OCI-LY1 (cell line): ENCODE results near the gene ANKLE2.

ENCODE experiments used
- H2AFZ ChIP-seq: fragments of 200-600 bp; sonication (generic), shearing (Covaris generic); 2 replicates; pipeline ENCODE4 v1.6.0; 2014; ENCODE audit warnings: antibody characterized with exemption, mild to moderate bottlenecking, low read length
- H3F3A ChIP-seq: fragments of 200-600 bp; sonication (generic), shearing (Covaris generic); 2 replicates; pipeline ENCODE4 v1.6.0; 2014; ENCODE audit warnings: mild to moderate bottlenecking, antibody characterized with exemption, low read length, moderate library complexity; ENCODE audit not compliant: insufficient read depth
- H3K27ac ChIP-seq: fragments of 200-600 bp; sonication (generic); 2 replicates; pipeline ENCODE4 v1.5.1; 2014; ENCODE audit warnings: low read length, mixed run types, mild to moderate bottlenecking, low read depth; ENCODE audit not compliant: poor library complexity, severe bottlenecking
- H3K27me3 ChIP-seq: fragments of 200-600 bp; sonication (generic); 2 replicates; pipeline ENCODE4 v1.6.0; 2014; ENCODE audit warnings: antibody characterized with exemption, mild to moderate bottlenecking, low read length, moderate library complexity; ENCODE audit not compliant: insufficient read depth
- H3K36me3 ChIP-seq: fragments of 200-600 bp; sonication (generic); 2 replicates; pipeline ENCODE4 v1.6.1; 2014; ENCODE audit warnings: mild to moderate bottlenecking, antibody characterized with exemption, low read length, moderate library complexity, mixed read lengths; ENCODE audit not compliant: insufficient read depth
- H3K4me1 ChIP-seq: fragments of 200-600 bp; sonication (generic); 2 replicates; pipeline ENCODE4 v1.5.1; 2014; ENCODE audit warnings: mild to moderate bottlenecking, low read length, moderate library complexity; ENCODE audit not compliant: insufficient read depth, severe bottlenecking
- H3K4me2 ChIP-seq: fragments of 200-600 bp; sonication (generic), shearing (Covaris generic); 2 replicates; pipeline ENCODE4 v1.6.1; 2014; ENCODE audit warnings: low read length
- H3K4me3 ChIP-seq: fragments of 200-600 bp; sonication (generic); 2 replicates; pipeline ENCODE4 v1.5.1; 2014; ENCODE audit warnings: low read length, low read depth, mild to moderate bottlenecking, mixed read lengths; ENCODE audit not compliant: poor library complexity, severe bottlenecking
- H3K79me2 ChIP-seq: fragments of 200-600 bp; shearing (Covaris generic); 2 replicates; pipeline ENCODE4 v1.6.1; 2016; ENCODE audit warnings: mixed run types, low read length, mixed read lengths; ENCODE audit not compliant: insufficient read depth
- H3K9ac ChIP-seq: fragments of 200-600 bp; sonication (generic), shearing (Covaris generic); 2 replicates; pipeline ENCODE4 v1.6.1; 2014; ENCODE audit warnings: mild to moderate bottlenecking, low read length, mixed read lengths
- H3K9me2 ChIP-seq: fragments of 200-600 bp; sonication (generic), shearing (Covaris generic); 2 replicates; pipeline ENCODE4 v1.6.1; 2014; ENCODE audit warnings: low read depth, mild to moderate bottlenecking, low read length, mixed read lengths
- H3K9me3 ChIP-seq: fragments of 200-600 bp; shearing (Covaris generic); 2 replicates; pipeline ENCODE4 v1.6.1; 2014; ENCODE audit warnings: low read length, mixed read lengths
- H4K20me1 ChIP-seq: fragments of 200-600 bp; sonication (generic), shearing (Covaris generic); 2 replicates; pipeline ENCODE4 v1.6.0; 2016; ENCODE audit warnings: mild to moderate bottlenecking, low read length; ENCODE audit not compliant: insufficient read depth
- CTCF ChIP-seq: fragments of 200-600 bp; sonication (generic), shearing (Covaris generic); IDR thresholded peaks from 2 replicates; pipeline ENCODE4 v1.5.1; 2017; ENCODE audit warnings: mild to moderate bottlenecking, antibody characterized with exemption, low read length, moderate library complexity, mixed read lengths
- EZH2 ChIP-seq: fragments of 200-600 bp; sonication (generic), shearing (Covaris generic); IDR thresholded peaks from 2 replicates; pipeline ENCODE4 v1.8.0; 2017; ENCODE audit warnings: borderline replicate concordance, mixed run types, mild to moderate bottlenecking, antibody characterized with exemption, low read length, moderate library complexity, mixed read lengths

The ANKLE2 gene

DNA sequence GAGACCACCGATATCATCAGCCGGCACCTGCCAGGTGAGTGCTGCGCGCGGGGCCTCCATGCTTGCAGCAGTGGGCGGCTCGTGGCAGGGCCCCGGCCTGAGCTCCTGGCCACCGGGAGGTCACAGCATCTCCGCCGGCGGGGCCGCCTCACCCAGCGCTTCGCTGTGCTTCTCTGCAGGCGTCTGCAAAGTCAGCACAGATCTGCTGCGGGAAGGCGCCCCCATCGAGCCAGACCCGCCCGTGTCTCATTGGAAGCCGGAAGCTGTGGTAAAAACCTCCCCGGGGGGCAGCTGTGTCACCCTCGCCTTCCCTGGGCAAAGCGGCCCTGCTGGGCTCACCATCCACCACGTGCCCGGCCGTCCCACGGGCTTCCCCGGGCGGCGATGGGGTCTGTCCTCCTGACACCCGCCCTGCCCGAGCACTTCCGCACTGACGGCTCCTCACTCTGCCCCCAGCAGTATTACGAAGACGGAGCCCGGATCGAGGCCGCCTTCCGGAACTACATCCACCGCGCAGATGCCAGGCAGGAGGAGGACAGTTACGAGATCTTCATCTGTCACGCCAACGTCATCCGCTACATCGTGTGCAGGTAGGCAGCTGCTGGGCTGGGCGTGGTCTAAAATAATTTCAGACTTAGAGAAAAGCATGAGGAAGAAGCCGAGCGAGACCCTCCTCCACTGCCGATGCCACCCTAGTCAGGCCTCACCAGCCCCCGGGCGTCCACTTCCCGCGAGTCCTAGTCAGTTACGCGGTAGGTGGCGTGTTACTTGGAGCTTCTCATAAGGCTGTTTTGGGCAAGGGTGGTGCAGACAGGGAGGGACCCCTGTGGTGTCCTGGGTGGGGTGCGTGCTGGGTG is 43.9 kb downstream of the ANKLE2 start:
- Histone ChIP-seq H3K4me3 (no peak overlapping the region), H3K27me3 (no peaks in the 10 kb centered on the region), H3K79me2 (peaks cover 21% of the 10 kb centered on the region), H4K20me1 (no peaks in the 10 kb centered on the region), H3F3A (0 out of 2 replicates have a peak, but pooled peaks cover 3% of the 10 kb centered on the region), H3K4me2 (no peak overlapping the region), H3K9ac (no peak overlapping the region), H3K9me2 (no peaks in the 10 kb centered on the region), H3K36me3 (peaks cover 89% of the 10 kb centered on the region), H3K27ac (no peak overlapping the region), H3K9me3 (no peaks in the 10 kb centered on the region), H2AFZ (no peak overlapping the region), H3K4me1 (no peaks in the 10 kb centered on the region)
- TF ChIP-seq CTCF = no peak
- TF ChIP-seq EZH2 = no peak

DNA sequence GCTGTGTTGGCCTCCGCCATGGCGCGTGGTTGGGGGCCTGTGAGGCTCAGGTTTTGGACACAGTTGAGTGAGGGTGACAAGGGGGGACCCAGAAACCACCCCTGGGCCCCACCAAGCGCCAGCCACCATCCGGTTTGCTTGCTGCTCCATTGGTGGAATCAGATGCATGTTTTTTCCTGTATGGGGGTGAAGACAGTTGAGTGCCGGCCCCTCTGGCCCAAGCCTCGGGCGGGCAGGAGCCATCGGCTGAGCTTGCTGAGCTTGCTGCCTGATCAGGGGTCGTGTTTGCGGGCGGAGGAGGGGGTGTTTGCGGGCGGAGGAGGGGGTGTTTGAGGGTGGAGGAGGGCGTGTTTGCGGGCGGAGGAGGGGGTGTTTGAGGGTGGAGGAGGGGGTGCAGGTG is 44.6 kb downstream of the ANKLE2 start:
- Histone ChIP-seq H3K36me3 (peaks cover 84% of the 10 kb centered on the region), H4K20me1 (no peaks in the 10 kb centered on the region), H3K9me3 (no peaks in the 10 kb centered on the region), H3K4me3 (no peak overlapping the region), H3K79me2 (peaks cover 28% of the 10 kb centered on the region), H3K27me3 (no peaks in the 10 kb centered on the region), H3K9me2 (no peaks in the 10 kb centered on the region), H3K9ac (no peak overlapping the region), H2AFZ (no peak overlapping the region), H3K27ac (no peak overlapping the region), H3K4me1 (peaks cover 4% of the 10 kb centered on the region), H3K4me2 (no peak overlapping the region), H3F3A (no peaks in the 10 kb centered on the region)
- TF ChIP-seq CTCF (no peak), EZH2 (no peak)

DNA sequence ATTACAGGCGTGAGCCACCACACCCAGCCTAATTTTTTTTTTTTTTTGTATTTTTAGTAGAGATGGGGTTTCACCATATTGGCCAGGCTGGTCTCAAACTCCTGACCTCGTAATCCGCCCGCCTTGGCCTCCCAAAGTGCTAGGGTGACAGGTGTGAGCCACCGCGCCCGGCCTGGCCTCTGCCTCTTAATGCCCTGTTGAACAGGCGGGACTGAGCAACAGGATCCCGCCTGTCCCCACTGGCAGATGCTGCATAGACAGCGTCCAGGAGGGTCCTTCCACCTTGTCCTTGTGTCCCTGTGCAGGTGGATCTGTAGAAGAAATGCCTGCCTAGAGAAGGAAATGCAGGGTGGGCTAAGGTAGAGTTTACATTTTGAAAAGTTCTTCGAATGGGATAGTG is 45.3 kb downstream of the ANKLE2 start:
- TF ChIP-seq CTCF = no peak
- no peak for TF ChIP-seq EZH2
- H3K9me3 ChIP-seq = no peaks in the 10 kb centered on the region

More for the DNA sequence above, 45.3 kb downstream of the ANKLE2 start:
- H3K36me3 ChIP-seq = peaks cover 77% of the 10 kb centered on the region
- H3K4me2 ChIP-seq = no peak overlapping the region
- H3F3A ChIP-seq = no peaks in the 10 kb centered on the region
- H3K27ac ChIP-seq = no peak overlapping the region
- no peaks in the 10 kb centered on the region for H4K20me1 ChIP-seq
- no peaks in the 10 kb centered on the region for H3K27me3 ChIP-seq
- no peak overlapping the region for H3K9ac ChIP-seq
- H3K79me2 ChIP-seq = peaks cover 35% of the 10 kb centered on the region
- no peak overlapping the region for H2AFZ ChIP-seq
- H3K4me3 ChIP-seq = no peak overlapping the region
- no peaks in the 10 kb centered on the region for H3K9me2 ChIP-seq
- H3K4me1 ChIP-seq = peaks cover 9% of the 10 kb centered on the region
